GM19238 (cell line): Measurements from ENCODE around the gene PRDM16.
"Not testable (repeated sequence)": the region's sequence is repeated elsewhere in the genome, so short reads cannot be mapped to it uniquely, and the experiment has no call there.

Experiments
- DNase-seq: peaks from one replicate; pipeline ENCODE4 v3.0.0; 2011; ENCODE audit warnings: low spot score; ENCODE audit not compliant: insufficient read length

Gene PRDM16

GRCh38 chr1:3082051-3082450, 13.0 kb downstream of the PRDM16 start:
- no peak for DNase-seq

DNA sequence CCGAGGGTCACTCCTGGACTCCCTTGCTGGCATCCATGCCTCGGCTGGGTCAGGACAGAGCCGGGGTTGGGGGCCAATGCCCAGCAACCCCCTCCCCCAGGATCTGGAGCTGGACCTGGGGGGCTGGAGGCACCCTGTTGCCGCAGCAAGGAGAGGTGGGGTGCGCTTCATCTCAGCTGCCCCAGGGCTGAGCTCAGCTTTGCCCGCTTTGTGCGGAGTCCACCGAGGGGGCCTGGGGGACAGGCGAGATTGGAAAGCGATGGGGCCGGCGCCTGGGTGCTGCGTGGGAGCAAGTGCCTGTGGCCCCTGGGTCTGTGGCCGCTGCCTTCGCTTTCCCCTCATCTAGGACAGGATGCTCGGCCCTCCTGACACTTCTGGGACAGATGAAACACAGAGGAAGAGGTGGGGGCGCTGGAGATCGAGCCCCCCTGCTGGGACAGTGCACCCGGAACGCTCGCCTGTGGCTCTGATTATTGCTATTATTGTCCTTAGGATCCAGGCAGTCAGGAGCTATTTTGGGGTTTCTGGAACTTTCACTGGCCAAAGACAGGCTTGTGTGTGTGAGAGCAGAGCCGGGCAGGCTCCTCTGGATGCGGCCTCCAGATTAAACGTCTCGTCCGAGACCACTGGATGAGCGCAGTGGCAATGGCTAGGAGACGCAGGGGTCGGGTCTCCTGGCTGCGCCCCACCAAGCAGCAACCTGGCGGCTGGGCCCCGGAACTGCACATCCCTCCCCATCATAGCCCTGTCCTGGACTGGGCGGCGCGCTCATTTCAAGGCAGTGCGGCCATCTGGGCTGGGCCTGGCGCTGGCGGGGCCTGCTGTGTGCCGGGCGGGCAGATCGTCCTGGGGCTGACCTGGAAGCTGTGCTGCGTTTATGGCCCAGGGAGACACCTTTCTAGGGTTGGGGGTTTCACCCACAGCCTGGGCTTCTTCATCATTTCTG, 13.8 kb downstream of the PRDM16 start:
- no peak for DNase-seq

- DNase-seq = no peak
These were observed 15.2 kb downstream of the PRDM16 start for GRCh38 chr1:3084154-3084553.

- no peak for DNase-seq
These were observed 15.7 kb downstream of the PRDM16 start for GRCh38 chr1:3084726-3085125.

- no peak for DNase-seq
These were observed 16.7 kb downstream of the PRDM16 start for GRCh38 chr1:3085721-3086120.

DNA sequence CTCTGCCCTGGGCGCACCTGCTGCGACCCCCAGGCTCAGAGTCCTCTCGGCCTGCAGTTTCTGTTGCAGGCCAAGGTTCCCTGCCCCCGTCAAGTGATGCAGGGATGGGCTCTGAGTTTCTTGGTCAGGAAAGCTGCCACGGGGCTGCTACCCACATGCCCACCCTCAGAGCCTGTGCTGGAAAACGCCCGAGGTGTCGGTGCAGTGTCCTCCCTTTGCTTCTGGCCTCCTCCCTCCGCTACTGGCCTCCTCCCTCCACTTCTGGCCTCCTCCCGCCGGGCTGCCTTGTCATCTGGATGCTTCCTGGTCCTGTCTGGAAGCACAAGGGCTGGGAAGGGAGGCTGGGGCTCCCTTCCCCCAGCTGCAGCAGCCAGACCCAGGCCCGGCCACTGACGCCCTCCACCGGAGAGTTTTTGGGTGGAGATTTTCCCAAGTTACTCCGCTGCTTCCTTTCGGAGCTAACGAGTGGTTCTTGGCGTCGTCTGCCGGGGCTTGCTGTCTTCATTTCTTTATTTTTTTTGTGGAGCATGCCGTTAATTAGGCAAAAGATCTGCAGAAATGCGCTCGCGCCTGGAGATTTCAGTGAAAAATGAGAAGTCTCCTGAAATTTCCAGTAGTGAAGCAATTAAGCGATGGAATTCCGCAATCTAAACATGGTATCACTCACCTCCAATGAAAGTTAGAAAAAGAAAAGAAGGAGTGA, 17.4 kb downstream of the PRDM16 start:
- no peak for DNase-seq

- no peak for DNase-seq
These were observed 18.0 kb downstream of the PRDM16 start for GRCh38 chr1:3087049-3087448.

DNA sequence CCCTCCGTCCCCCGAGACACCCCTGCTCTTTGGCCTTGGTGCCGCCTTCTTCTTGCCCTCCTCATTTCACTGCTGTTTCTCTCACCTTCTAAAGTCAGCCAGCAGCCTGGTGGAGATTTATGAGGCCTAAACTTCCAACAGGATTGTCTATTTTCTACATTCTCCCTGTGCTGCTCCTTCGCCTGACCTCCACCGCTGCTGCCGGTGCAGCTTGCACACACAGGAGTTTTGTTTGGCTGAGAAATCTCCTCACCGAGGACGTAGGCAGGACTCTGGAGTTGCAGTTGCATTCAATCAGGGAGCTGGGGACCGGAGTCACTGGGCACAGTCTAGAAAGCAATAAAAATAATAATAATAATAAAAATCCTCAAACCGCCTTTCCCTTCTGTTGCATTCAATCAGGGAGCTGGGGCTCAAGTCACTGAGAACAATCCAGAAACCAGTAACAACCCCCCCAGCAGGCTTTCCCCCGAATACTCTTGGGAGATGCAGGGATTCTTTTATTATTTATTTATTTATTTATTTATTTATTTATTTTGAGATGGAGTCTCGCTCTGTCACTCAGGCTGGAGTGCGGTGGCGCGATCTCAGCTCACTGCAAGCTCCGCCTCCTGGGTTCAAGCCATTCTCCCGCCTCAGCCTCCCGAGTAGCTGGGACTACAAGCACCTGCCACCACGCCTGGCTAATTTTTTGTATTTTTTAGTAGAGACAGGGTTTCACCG, 19.1 kb downstream of the PRDM16 start:
- not testable (repeated sequence) for DNase-seq

- DNase-seq = no peak
These were observed 20.5 kb downstream of the PRDM16 start for GRCh38 chr1:3089490-3089889.

DNA sequence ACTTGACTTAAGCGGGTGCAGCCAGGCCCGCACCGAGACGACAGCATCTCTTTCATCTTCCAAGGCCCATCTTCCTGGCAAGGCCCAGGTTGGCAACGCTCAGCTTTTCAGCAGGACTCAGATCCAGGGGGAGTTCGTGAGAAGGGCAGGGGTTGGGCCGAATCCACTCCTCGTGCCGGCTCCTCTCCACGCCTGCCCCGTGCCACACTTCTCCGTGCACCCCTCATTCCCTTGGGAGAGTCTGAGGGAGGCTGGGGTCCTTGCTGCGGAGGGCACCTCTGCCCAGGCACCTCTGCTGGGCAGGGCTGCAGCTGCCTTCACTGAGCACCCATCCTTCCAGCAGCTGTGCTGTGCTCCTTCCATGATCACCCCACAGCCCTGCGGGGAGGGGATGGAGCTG, 22.3 kb downstream of the PRDM16 start:
- no peak for DNase-seq

- no peak for DNase-seq
These were observed 23.5 kb downstream of the PRDM16 start for GRCh38 chr1:3092530-3092929.

- DNase-seq = no peak
These were observed 25.1 kb downstream of the PRDM16 start for GRCh38 chr1:3093898-3094626.

GRCh38 chr1:3094863-3095780, 26.1 kb downstream of the PRDM16 start:
- no peak for DNase-seq

GRCh38 chr1:3096345-3096744, 27.3 kb downstream of the PRDM16 start:
- no peak for DNase-seq

- DNase-seq = no peak
These were observed 28.2 kb downstream of the PRDM16 start for GRCh38 chr1:3097231-3097630.

DNA sequence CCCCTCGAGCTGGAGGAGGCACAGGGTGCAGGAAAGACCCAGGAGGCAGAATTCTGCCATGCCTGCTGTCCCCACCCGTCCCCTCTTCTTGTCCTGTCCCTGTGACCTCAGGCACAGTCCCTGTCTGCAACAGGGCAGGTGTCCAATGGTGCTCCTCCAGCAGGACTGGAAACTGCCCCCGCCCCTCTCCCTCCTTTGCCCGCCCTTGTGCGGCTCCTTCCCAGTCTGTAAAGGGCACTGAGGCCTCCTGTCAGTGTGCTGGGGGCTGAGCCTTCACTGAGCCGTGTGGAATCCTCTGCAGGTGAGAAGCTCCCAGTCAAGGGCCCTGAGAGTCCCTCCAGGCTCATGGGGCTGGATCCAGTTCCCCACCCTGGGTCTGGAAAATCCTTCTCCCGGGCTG, 28.9 kb downstream of the PRDM16 start:
- DNase-seq = no peak

DNA sequence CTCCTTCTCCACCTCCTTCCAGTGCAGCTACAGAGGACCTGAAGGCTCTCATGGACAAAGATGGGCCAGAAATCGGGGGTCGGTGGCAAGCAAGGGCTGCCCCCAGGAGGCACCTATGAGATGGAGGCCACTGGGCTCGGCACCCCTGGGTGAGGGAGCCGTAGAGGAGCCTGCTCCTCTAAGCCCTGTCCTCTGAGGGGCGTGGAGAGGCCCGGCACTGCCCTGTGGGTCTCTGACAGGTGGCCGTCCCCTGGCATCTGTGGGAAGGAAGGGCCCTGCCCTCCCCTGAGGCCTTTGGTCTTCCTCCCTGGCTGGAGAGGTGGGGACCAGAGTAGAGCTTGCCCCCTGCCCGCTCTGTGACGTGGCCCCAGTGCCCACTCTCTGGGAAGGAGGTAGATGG, 30.9 kb downstream of the PRDM16 start:
- no peak for DNase-seq

GRCh38 chr1:3101124-3101939, 32.3 kb downstream of the PRDM16 start:
- no peak for DNase-seq

- no peak for DNase-seq
These were observed 33.6 kb downstream of the PRDM16 start for GRCh38 chr1:3102641-3103040.
